Measurements from ENCODE around the gene PKDCC. TPM values are rescaled to one million over a fixed set of nuclear protein-coding genes. Genes with fewer than 3 reads are reported as not detected.

The PKDCC gene, protein sequence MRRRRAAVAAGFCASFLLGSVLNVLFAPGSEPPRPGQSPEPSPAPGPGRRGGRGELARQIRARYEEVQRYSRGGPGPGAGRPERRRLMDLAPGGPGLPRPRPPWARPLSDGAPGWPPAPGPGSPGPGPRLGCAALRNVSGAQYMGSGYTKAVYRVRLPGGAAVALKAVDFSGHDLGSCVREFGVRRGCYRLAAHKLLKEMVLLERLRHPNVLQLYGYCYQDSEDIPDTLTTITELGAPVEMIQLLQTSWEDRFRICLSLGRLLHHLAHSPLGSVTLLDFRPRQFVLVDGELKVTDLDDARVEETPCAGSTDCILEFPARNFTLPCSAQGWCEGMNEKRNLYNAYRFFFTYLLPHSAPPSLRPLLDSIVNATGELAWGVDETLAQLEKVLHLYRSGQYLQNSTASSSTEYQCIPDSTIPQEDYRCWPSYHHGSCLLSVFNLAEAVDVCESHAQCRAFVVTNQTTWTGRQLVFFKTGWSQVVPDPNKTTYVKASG
- 7.3 and 12.9 TPM in 2 replicates for total RNA-seq (2014; rRNA removed; shearing (Covaris generic))

DNA sequence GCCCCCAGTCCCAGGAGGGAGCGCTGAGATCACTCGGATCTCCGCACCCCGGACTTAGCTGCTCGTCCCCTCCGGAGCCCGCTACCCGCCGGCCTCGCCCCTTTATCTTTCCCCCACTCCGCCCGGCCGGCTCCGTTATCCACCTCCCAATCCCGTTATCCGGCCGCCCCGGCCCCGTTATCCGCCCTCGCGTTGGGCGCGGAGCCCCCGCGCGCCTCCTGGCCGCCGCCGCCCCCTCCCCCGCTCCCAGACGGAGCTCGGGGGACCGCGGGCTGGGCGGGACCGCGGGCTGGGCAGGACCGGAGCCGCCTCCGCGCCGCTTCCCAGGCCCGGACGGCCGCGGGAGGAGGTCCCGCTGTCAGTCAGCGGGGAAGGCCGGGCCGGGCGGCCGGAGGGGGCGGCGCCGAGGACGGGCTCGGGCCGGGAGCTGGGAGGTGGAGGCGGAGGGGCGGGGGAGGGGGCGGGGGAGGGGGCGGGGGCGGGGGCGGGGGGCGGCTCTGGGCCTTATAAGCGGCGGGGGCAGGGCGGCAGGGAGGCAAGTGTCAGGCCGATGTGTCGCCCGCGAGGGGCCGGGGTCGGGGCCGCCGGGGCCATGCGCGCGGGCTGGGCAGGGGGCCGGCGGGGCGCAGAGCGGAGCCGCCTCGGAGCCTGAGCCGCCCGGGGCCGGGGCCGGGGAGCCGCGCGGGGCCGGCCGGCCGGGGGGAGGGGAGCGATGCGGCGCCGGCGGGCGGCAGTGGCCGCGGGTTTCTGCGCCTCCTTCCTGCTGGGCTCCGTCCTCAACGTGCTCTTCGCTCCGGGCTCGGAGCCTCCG, at the start of gene PKDCC:
Gene PKDCC, plus strand, starts transcription at position 534 of the 811 bp plus-strand sequence. Its CDS starts 179 bp downstream, at position 713.
- DNase-seq (ENCODE audit: low read depth), result peak; percentile 91

- DNase-seq (ENCODE audit: low read depth), result no peak
Observed at GRCh38 chr2:41998186-41999127, 49.4 kb upstream of the PKDCC start.

GRCh38 chr2:41999128-41999480, 48.7 kb upstream of the PKDCC start:
- DNase-seq (ENCODE audit: low read depth), result no peak

- DNase-seq (ENCODE audit: low read depth), result no peak
Observed at GRCh38 chr2:41999592-42000281, 48.1 kb upstream of the PKDCC start.

DNA sequence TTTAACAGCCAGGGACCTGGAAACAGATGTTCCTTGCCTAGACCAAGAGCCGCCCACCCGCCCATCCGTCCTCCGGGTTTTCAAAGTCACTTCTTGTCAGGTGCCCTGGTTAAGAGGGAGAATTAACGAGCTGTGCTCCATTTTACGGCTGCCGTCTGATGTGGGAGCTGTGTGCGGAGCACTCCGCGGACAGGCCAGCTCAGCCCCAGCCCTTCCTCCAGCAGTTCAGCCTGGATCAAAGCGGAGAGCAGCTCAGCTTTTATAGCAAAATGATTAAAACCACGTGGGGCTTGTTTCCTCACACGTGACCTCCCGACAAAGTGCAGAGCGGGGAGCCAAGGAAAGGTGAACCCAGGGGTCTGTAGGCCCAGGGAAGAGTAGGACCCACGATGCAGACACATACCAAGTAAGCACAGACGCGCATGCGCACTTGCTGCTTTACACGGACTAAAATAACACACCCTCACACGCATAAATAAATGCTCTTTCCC, 46.1 kb upstream of the PKDCC start:
- DNase-seq (ENCODE audit: low read depth), result no peak

- no peak for DNase-seq (ENCODE audit: low read depth)
Observed at GRCh38 chr2:42007551-42007950, 40.3 kb upstream of the PKDCC start.

DNA sequence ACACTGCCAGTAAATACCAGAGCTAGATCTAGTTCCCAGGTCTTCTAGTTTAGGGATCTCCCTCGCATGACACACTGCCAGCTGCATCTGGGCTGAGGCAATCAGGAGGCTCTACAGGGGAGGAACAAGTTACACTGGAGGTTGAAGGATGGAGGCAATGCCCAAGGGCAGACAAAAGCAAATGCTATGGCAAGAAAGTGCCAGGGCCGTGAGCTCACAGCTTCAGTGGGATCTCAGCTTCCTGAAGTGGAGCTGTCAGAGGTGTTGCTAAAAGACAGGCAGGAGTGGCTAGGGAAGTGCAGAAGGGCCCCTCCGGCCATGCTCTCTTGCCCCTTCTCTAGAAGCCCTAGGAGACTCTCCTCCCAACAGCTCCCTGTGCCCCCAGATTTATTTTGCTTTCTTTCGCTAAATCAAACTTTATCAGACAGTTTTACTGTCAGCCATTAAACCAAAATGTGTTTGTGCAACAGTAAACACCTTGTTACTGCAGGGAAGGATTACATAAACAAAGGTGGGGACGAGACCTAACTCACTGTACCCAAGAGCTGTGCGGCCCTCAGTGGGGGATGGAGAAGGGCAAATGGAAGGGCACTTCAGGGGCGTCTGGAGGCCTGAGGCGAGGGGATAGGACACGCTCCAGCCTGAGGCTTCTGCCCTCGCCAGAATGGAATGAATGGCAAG, 39.4 kb upstream of the PKDCC start:
- no peak for DNase-seq (ENCODE audit: low read depth)

- DNase-seq (ENCODE audit: low read depth), result peak; percentile 40
Observed at GRCh38 chr2:42009657-42010580, 37.9 kb upstream of the PKDCC start.

DNA sequence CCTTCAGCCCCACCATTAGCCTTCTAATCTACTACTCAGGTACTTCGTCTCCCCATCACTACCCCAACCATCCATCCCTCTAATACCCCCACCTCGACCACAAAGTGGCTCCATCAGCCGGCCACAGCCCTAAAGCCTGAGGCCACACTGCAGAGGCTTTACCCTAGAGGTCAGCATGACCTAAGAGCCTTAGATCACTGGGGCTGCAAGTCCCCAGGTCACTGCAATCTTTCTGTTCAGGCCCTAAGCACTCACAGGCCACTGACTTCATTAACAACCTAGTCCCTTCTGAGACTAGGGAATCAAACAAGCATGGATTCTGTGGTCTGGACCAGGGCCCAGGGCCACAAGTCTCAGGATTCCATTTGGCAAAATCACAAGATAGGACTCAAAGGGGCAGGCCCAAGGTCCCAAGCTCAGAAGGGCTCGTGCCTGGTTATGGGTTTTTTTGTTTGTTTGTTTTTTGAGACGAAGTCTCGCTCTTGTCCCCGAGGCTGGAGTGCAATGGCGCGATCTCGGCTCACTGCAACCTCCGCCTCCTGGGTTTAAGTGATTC, 37.0 kb upstream of the PKDCC start:
- DNase-seq (ENCODE audit: low read depth), result peak; percentile 88

- no peak for DNase-seq (ENCODE audit: low read depth)
Observed at GRCh38 chr2:42012137-42012536, 35.7 kb upstream of the PKDCC start.

DNA sequence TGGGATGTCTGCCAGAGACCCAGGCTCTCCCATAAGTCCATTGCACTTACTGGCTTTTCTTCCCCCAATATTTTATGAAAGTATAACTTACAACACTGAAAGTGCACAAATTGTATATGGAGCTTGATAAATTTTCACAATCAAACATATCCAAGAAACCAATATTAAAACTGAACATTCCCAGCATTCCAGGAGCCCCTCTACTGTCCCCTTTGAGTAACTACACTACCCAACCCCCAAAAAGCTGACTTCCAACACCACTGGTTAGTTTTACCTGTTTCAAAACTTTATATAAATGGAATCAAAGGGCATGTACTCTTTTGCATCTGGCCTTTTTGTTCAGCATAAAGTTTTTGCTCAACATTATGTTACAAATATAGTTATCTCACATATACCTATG, 35.2 kb upstream of the PKDCC start:
- DNase-seq (ENCODE audit: low read depth), result no peak

DNA sequence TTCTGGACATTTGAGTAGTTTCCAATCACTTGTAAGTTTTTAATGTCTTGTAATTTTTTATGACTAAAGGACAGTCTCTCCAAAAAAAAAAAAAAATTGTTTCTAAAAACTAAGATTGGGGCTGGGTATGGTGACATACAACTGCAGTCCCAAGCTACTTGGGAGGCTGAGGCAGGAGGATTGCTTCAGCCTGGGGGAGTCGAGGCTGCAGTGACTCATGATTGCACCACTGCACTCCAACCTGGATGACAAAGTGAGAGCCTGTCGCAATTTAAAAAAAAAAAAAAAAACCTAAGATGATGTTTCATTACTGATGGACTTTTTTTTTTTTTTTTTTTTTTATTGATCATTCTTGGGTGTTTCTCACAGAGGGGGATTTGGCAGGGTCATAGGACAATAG, 34.4 kb upstream of the PKDCC start:
- no peak for DNase-seq (ENCODE audit: low read depth)

DNA sequence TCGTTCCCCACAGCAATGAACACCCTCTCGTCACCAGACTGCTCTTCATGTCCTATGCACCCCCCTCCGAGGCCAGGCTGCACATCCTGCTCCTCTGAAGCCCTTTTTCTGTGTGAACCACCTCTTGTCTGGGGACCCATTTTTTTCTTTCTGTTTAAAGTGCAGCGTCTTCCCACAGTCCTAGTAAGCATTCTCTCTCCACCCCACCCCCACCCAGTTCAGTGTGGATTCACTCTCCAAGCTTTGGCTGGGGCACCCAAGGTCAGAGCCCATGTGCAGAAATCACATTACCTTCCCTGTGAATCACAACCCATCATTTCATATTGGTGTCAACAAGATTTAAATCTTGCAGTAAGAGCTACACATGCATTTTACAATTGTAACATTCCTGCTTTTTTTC, 26.4 kb upstream of the PKDCC start:
- no peak for DNase-seq (ENCODE audit: low read depth)

- DNase-seq (ENCODE audit: low read depth), result peak; percentile 72
Observed at GRCh38 chr2:42025151-42025582, 22.7 kb upstream of the PKDCC start.

GRCh38 chr2:42026272-42026671, 21.5 kb upstream of the PKDCC start:
- DNase-seq (ENCODE audit: low read depth), result no peak

DNA sequence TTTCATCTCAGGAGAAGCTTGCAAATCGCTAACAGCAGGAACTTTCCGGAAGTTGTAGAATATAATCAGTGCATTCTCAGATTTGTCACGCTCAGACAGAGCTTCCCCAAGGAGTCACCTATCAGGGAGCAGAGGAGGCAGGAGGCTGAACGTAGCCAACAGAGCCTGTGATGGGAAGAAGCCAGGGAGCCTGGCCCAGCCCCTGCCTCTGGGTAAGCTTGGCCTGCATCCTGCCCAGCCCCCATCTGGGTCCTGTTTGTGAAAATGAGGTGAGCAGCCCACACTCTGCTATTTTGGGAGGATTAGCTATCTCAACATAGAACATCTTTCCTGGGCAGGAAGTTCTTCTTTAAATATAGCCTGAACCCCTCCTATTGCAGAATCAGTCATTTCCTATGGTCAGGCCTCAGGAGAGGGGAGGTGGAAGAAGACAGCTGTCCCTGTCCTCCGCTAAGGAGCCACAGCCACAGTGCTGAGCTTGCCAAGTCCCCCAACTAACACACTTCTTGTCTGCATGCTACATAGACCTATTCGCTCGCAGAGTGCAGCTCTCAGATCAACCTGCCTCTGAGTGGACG, 19.2 kb upstream of the PKDCC start:
- no peak for DNase-seq (ENCODE audit: low read depth)

DNA sequence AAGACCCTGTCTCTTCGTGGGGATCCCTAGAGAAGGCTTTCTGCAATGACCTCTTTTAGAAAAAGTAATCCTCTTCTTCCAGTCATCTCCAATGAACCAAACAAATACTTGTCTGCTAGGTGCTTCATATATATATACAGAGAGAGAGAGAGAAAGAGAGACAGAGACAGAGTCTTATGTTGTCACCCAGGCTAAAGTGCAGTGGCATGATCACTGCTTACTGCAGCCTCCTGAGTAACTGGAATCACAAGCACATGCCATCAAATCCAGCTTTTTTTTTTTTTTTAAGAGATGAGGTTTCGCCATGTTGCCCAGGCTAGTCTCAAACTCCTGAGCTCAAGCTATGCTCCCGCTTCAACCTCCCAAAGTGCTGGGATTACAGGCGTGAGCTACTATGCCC, 18.6 kb upstream of the PKDCC start:
- DNase-seq (ENCODE audit: low read depth), result no peak

- no peak for DNase-seq (ENCODE audit: low read depth)
Observed at GRCh38 chr2:42029639-42030199, 18.1 kb upstream of the PKDCC start.

Data from Daoy (cell line).